ENCODE data around the gene PSG7.
"Not testable (repeated sequence)": the region's sequence is repeated elsewhere in the genome, so short reads cannot be mapped to it uniquely, and the experiment has no call there.

GRCh38 chr19:42933412-42933811 lies 3.6 kb downstream of the PSG7 start:
- TF ChIP-seq, protein P1, sequence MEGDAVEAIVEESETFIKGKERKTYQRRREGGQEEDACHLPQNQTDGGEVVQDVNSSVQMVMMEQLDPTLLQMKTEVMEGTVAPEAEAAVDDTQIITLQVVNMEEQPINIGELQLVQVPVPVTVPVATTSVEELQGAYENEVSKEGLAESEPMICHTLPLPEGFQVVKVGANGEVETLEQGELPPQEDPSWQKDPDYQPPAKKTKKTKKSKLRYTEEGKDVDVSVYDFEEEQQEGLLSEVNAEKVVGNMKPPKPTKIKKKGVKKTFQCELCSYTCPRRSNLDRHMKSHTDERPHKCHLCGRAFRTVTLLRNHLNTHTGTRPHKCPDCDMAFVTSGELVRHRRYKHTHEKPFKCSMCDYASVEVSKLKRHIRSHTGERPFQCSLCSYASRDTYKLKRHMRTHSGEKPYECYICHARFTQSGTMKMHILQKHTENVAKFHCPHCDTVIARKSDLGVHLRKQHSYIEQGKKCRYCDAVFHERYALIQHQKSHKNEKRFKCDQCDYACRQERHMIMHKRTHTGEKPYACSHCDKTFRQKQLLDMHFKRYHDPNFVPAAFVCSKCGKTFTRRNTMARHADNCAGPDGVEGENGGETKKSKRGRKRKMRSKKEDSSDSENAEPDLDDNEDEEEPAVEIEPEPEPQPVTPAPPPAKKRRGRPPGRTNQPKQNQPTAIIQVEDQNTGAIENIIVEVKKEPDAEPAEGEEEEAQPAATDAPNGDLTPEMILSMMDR (conservative IDR thresholded peaks at IDR 0.05; ENCODE audit: low read length), result not testable (repeated sequence)
- TF ChIP-seq EZH2phosphoT487 (IDR thresholded peaks at IDR 0.05; ENCODE audit: borderline replicate concordance, low read depth, low read length), result not testable (repeated sequence)
